Neuronal stem cell (in vitro differentiated cells): ENCODE data around the gene BMP5.

Experiments used
- DNase-seq: peaks from one replicate; pipeline ENCODE4 v3.0.0-alpha.2; 2013; ENCODE audit warnings: low spot score
- H2AFZ ChIP-seq: one replicate; pipeline ENCODE4 v1.6.1; 2013; ENCODE audit warnings: mild to moderate bottlenecking, low read length, inconsistent platforms
- H2AK5ac ChIP-seq: 2 replicates; pipeline ENCODE4 v1.6.1; 2013; ENCODE audit warnings: low read depth, mild to moderate bottlenecking, inconsistent platforms, low read length, moderate library complexity, mixed read lengths
- H2BK120ac ChIP-seq: 2 replicates; pipeline ENCODE4 v1.6.1; 2013; ENCODE audit warnings: low read depth, mild to moderate bottlenecking, inconsistent platforms, low read length, moderate library complexity, mixed read lengths
- H2BK12ac ChIP-seq: one replicate; pipeline ENCODE4 v1.6.1; 2013; ENCODE audit warnings: low read length, inconsistent platforms
- H2BK15ac ChIP-seq: 2 replicates; pipeline ENCODE4 v1.6.1; 2013; ENCODE audit warnings: mild to moderate bottlenecking, low read length, inconsistent platforms, mixed read lengths
- H2BK5ac ChIP-seq: one replicate; pipeline ENCODE4 v1.6.1; 2013; ENCODE audit warnings: inconsistent platforms, mild to moderate bottlenecking, low read length, moderate library complexity
- H3K14ac ChIP-seq: one replicate; pipeline ENCODE4 v1.6.1; 2013; ENCODE audit warnings: low read length, inconsistent platforms
- H3K18ac ChIP-seq: 2 replicates; pipeline ENCODE4 v1.6.1; 2013; ENCODE audit warnings: low read length, inconsistent platforms
- H3K23ac ChIP-seq: 2 replicates; pipeline ENCODE4 v1.6.1; 2013; ENCODE audit warnings: low read depth, mild to moderate bottlenecking, mixed read lengths, low read length, inconsistent platforms; ENCODE audit not compliant: poor library complexity
- H3K27ac ChIP-seq: replicated peaks from 3 replicates; pipeline ENCODE4 v1.5.1; 2013; ENCODE audit warnings: low read length, inconsistent platforms
- H3K27me3 ChIP-seq, 3 experiments: 2 replicates each; pipeline ENCODE4 v1.6.1; 2013; ENCODE audit warnings: low read length in 3 of 3, mild to moderate bottlenecking in 2 of 3, inconsistent platforms in 1 of 3, low read depth in 1 of 3, mixed read lengths in 1 of 3, moderate library complexity in 1 of 3; ENCODE audit not compliant: control insufficient read depth in 3 of 3, insufficient read depth in 3 of 3
- H3K36me3 ChIP-seq, 2 donors: replicated peaks in 1 of 2; 2 replicates each; pipeline ENCODE4 v1.6.1; 2013; ENCODE audit warnings: low read length in 2 of 2; ENCODE audit not compliant: control insufficient read depth in 2 of 2, insufficient read depth in 2 of 2
- H3K4ac ChIP-seq: 2 replicates; pipeline ENCODE4 v1.6.1; 2013; ENCODE audit warnings: inconsistent platforms, mild to moderate bottlenecking, low read length, moderate library complexity
- H3K4me1 ChIP-seq, 2 donors: 1 replicate in 1 of 2; 2 replicates in 1 of 2; pipeline ENCODE4 v1.6.1; 2013; ENCODE audit warnings: low read length in 2 of 2, low read depth in 1 of 2; ENCODE audit not compliant: control insufficient read depth in 2 of 2, insufficient read depth in 1 of 2
- H3K4me2 ChIP-seq: one replicate; pipeline ENCODE4 v1.6.1; 2013; ENCODE audit warnings: mild to moderate bottlenecking, low read length, inconsistent platforms; ENCODE audit not compliant: insufficient read depth, poor library complexity, severe bottlenecking
- H3K4me3 ChIP-seq, 2 donors: 2 replicates each; pipeline ENCODE4 v1.5.1; 2013; ENCODE audit warnings: low read length in 2 of 2, mild to moderate bottlenecking in 2 of 2, inconsistent platforms in 1 of 2, moderate library complexity in 1 of 2
- H3K79me1 ChIP-seq: one replicate; pipeline ENCODE4 v1.6.1; 2013; ENCODE audit warnings: low read depth, mild to moderate bottlenecking, inconsistent platforms, low read length, moderate library complexity
- H3K9ac ChIP-seq: one replicate; pipeline ENCODE4 v1.6.1; 2013; ENCODE audit warnings: mild to moderate bottlenecking, low read depth, low read length, inconsistent platforms; ENCODE audit not compliant: poor library complexity
- H3K9me3 ChIP-seq, 2 donors: replicated peaks in 1 of 2; 2 replicates each; pipeline versions ENCODE3 to v1.6.1; 2013; ENCODE audit warnings: low read length in 2 of 2, mild to moderate bottlenecking in 2 of 2, inconsistent platforms in 1 of 2, low read depth in 1 of 2, mixed read lengths in 1 of 2, moderate library complexity in 1 of 2; ENCODE audit not compliant: control insufficient read depth in 2 of 2, insufficient read depth in 1 of 2
- H4K8ac ChIP-seq: one replicate; pipeline ENCODE4 v1.6.1; 2013; ENCODE audit warnings: low read depth, mild to moderate bottlenecking, inconsistent platforms, low read length, moderate library complexity
- H4K91ac ChIP-seq: one replicate; pipeline ENCODE4 v1.6.1; 2013; ENCODE audit warnings: low read length, low read depth, mild to moderate bottlenecking, inconsistent platforms; ENCODE audit not compliant: poor library complexity
- WGBS, 2 donors: extraction: QIAGEN DNeasy Blood & Tissue Kit; methylation state at CpG; one replicate each; pipeline ENCODE4 v1.1.7; 2013; ENCODE audit warnings: missing lambda C conversion rate in 2 of 2, mixed read lengths in 1 of 2; ENCODE audit not compliant: insufficient read length in 2 of 2, insufficient replicate concordance in 1 of 2; ENCODE audit errors: extremely low coverage in 2 of 2; 5-methylcytosine and 5-hydroxymethylcytosine counted together

BMP5 gene

GRCh38 chr6:55897346-55897745 is 22.0 kb upstream of the BMP5 start:
- WGBS, 2 donors = no CpG with 5 or more reads among the region's 2 CpGs
- Histone ChIP-seq H2BK12ac (no peak overlapping the region), H3K4me1 (no peaks in the 10 kb centered on the region), H3K4ac (no peak overlapping the region), H3K4me3 (no peak overlapping the region), H2AFZ (no peak overlapping the region), H2BK120ac (no peak overlapping the region), H2AK5ac (no peak overlapping the region), H3K79me1 (peaks cover 3% of the 10 kb centered on the region), H3K9ac (no peak overlapping the region), H3K27ac (no peak overlapping the region), H2BK5ac (no peak overlapping the region), H3K36me3 (no peaks in the 10 kb centered on the region), H4K91ac (no peak overlapping the region), H3K27me3 (no peaks in the 10 kb centered on the region), H3K14ac (no peak overlapping the region), H4K8ac (no peak overlapping the region), H3K9me3 (no peaks in the 10 kb centered on the region), H2BK15ac (no peak overlapping the region), H3K18ac (no peak overlapping the region), H3K4me2 (no peak overlapping the region), H3K23ac (no peak overlapping the region)
- DNase-seq = no peak

GRCh38 chr6:55895972-55896730 is 20.8 kb upstream of the BMP5 start:
- Histone ChIP-seq H2AFZ (no peak overlapping the region), H3K79me1 (peaks cover 3% of the 10 kb centered on the region), H3K4me1 (no peaks in the 10 kb centered on the region), H2BK5ac (no peak overlapping the region), H3K14ac (no peak overlapping the region), H3K9ac (no peak overlapping the region), H3K4ac (no peak overlapping the region), H3K27me3 (no peaks in the 10 kb centered on the region), H2BK15ac (no peak overlapping the region), H3K4me3 (no peak overlapping the region), H2BK12ac (no peak overlapping the region), H3K27ac (no peak overlapping the region), H3K36me3 (no peaks in the 10 kb centered on the region), H4K91ac (no peak overlapping the region), H3K4me2 (no peak overlapping the region), H4K8ac (no peak overlapping the region), H3K18ac (no peak overlapping the region), H3K23ac (no peak overlapping the region), H3K9me3 (no peaks in the 10 kb centered on the region), H2AK5ac (no peak overlapping the region), H2BK120ac (no peak overlapping the region)
- no CpG with 5 or more reads among the region's 5 CpGs for WGBS, 2 donors
- DNase-seq = no peak

DNA sequence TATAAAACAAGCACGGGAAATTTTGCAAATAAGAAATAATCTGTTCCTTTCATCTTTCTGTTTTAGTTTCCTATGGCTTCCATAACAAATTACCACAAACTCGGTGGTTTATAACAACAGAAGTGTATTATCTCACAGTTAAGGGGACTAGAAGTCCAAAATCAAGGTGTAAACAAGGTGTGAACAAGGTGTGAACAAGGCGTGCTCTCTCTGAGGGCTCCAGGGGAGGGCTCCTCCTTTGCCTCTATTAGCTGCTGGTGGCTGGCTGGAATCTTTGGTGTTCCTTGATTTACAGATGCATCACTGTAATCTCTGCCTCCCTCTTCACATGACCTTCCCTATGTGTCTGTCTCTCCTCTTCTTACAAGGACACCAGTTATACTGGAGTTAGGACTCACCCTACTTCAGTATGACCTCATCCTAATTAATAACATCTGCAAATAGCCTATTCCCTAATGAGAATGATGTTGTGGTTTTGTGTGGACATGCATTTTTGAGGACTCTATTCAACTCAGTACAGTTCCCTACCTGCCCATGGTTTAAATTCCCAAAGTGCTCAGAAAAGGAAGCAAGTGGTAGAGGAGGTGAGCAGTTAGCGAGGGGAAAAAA is 17.5 kb upstream of the BMP5 start:
- Histone ChIP-seq H3K4me2 (no peak overlapping the region), H3K27ac (no peak overlapping the region), H2BK15ac (no peak overlapping the region), H3K36me3 (no peaks in the 10 kb centered on the region), H4K91ac (no peak overlapping the region), H3K4ac (no peak overlapping the region), H3K14ac (no peak overlapping the region), H2BK12ac (no peak overlapping the region), H3K23ac (no peak overlapping the region), H2AK5ac (no peak overlapping the region), H3K27me3 (no peaks in the 10 kb centered on the region), H4K8ac (no peak overlapping the region), H3K9me3 (no peaks in the 10 kb centered on the region), H2BK120ac (no peak overlapping the region), H2AFZ (no peak overlapping the region), H3K9ac (no peak overlapping the region), H3K79me1 (no peaks in the 10 kb centered on the region), H2BK5ac (no peak overlapping the region), H3K4me3 (no peak overlapping the region), H3K18ac (no peak overlapping the region), H3K4me1 (no peaks in the 10 kb centered on the region)
- no peak for DNase-seq
- no CpG with 5 or more reads among the region's 4 CpGs for WGBS, 2 donors

- Histone ChIP-seq H3K79me1 (no peaks in the 10 kb centered on the region), H3K4ac (no peak overlapping the region), H3K4me1 (peaks cover 0 to 2% of the 10 kb centered on the region in 2 donors), H3K23ac (no peak overlapping the region), H4K8ac (no peak overlapping the region), H2BK5ac (no peak overlapping the region), H2BK15ac (no peak overlapping the region), H2BK120ac (no peak overlapping the region), H2AK5ac (no peak overlapping the region), H3K9me3 (no peaks in the 10 kb centered on the region), H2BK12ac (no peak overlapping the region), H3K9ac (no peak overlapping the region), H3K27me3 (no peaks in the 10 kb centered on the region), H2AFZ (no peak overlapping the region), H3K14ac (no peak overlapping the region), H3K18ac (no peak overlapping the region), H3K4me3 (no peak overlapping the region), H3K36me3 (no peaks in the 10 kb centered on the region), H3K27ac (no peak overlapping the region), H4K91ac (no peak overlapping the region), H3K4me2 (no peak overlapping the region)
- DNase-seq = no peak
- no CpG with 5 or more reads among the region's 6 CpGs for WGBS, 2 donors
These were observed 13.5 kb upstream of the BMP5 start for GRCh38 chr6:55888917-55889316.
